Activated CD4-positive, alpha-beta T cell treated with anti-CD3 and anti-CD28 coated beads, Interleukin-2, amount 10 ng/mL, durations not matched to agents 24 days and 14 days (primary cell): ENCODE results near the gene VWA1. TPM values are rescaled to one million over a fixed set of nuclear protein-coding genes. Genes with fewer than 3 reads are reported as not detected.
A peak's percentile ranks its signal among the peaks of the same experiment; 100 is the strongest.
"Not testable (repeated sequence)": the region's sequence is repeated elsewhere in the genome, so short reads cannot be mapped to it uniquely, and the experiment has no call there.

Experiments used
- DNase-seq: peaks from one replicate; pipeline ENCODE4 v3.0.0; 2022
- H3K27ac Mint-ChIP-seq: one replicate; pipeline ENCODE4 v1.8.0; 2022; ENCODE audit warnings: mild to moderate bottlenecking, mixed read lengths
- H3K27me3 Mint-ChIP-seq: one replicate; pipeline ENCODE4 v1.8.0; 2022; ENCODE audit warnings: mixed read lengths
- H3K36me3 Mint-ChIP-seq: one replicate; pipeline ENCODE4 v1.8.0; 2022; ENCODE audit warnings: low read depth, mild to moderate bottlenecking, mixed read lengths
- H3K4me1 Mint-ChIP-seq: one replicate; pipeline ENCODE4 v1.8.0; 2021; ENCODE audit warnings: mixed read lengths
- H3K4me3 Mint-ChIP-seq: one replicate; pipeline ENCODE4 v1.8.0; 2022; ENCODE audit warnings: mild to moderate bottlenecking, moderate library complexity, mixed read lengths
- H3K9me3 Mint-ChIP-seq: one replicate; pipeline ENCODE4 v1.8.0; 2021; ENCODE audit warnings: mixed read lengths
- intact Hi-C: fragments of 100-400 bp; cut with micrococcal nuclease; formaldehyde crosslinking; loops from one replicate; pipeline ENCODE4 v1.15.1; 2023
- total RNA-seq: library from RNA; stranded (reverse); gene quantifications from 2 replicates; pipeline ENCODE4 v1.2.3, GENCODE V29; 2022

The VWA1 gene
- total RNA-seq, 1 donor from 2014 or later, result 4.9 TPM

DNA sequence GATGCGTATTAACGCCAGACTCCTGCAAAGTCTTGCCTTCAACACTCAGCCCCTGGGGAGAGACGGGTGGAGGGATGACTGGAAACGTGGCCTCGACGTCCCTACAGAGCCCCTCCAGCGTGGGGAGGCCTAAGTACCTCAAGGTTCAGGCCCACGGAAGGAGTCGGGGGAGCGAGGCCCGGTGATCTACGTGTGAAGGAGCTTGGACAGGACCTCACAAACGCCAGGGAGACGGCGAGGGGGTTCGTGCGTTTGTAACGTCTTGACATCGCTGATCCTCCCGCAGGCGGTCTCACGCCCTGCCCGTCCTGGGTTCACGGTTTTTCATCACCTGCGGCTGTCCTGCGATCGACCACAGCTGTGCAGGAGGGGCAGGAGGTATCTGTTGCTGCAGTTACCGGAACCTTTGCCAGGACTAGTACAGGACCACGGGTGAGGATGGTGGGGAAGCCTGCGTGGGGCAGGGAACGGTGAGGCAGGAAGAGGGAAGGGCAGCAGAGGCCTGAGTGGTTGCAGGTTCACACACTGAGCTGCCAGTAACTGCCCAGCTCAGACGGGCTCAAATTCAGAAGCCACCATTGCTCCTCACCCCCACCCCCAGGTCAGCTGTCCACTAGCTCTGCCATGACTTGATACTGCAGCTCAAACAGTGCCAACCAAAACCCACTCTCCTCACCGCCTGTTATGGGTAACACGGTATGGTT, 35.5 kb upstream of the VWA1 start:
- H3K4me1 Mint-ChIP-seq, result peaks cover 42% of the 10 kb centered on the region
- H3K27me3 Mint-ChIP-seq, result no peaks in the 10 kb centered on the region

DNA sequence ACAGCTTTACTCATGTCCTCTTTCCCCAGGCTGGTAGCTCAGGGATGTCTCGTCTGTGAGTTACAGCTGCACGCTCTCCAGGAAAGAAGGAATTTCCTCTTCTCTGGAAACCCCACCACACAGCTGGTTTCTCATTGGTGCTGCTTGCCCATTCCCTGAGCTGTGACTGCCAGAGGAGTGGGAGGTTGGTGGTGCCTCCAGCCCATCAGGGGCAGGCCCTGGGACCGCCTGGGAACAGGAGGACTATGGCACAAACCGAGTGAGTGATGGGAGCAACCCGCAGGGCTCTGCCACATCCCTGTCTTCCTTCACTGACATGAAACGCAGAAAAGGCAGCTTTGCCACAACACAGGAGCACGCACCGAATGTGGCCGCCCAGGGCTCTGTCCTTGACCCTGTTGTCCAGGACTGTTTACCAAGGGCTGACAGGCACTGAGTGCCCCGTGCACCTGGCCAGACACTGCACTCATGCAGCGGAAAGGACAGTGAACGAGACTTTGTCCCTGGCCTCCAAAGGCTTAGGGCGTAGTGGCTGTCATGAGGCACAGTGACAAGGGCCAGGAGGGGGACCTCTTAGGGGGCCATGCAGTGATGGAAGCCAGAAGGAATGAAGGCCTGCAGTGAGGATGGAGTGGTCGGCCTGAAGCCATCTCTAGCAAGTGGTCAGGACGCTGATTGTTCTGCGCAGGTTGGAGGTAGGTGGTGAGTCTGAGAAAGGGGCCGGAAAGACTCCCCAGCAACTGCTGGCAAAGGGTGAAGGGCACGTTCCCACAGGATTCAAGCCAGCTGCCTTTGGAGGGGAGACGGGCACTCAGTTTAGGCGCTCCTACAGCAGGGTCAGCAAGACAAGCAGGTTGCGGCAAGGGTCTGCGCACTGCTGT, 34.7 kb upstream of the VWA1 start:
- peak overlapping the region; percentile 90 for H3K27ac Mint-ChIP-seq
- peak overlapping the region; percentile 92 for H3K4me3 Mint-ChIP-seq
- no peak for DNase-seq
- H3K4me1 Mint-ChIP-seq, result peaks cover 41% of the 10 kb centered on the region
- peaks cover 69% of the 10 kb centered on the region for H3K36me3 Mint-ChIP-seq
- intact Hi-C loops, result no loop called here
- no peaks in the 10 kb centered on the region for H3K27me3 Mint-ChIP-seq
- H3K9me3 Mint-ChIP-seq, result no peaks in the 10 kb centered on the region

More for the DNA sequence above, 35.5 kb upstream of the VWA1 start:
- no peaks in the 10 kb centered on the region for H3K9me3 Mint-ChIP-seq
- peak overlapping the region; percentile 92 for H3K4me3 Mint-ChIP-seq
- peak overlapping the region; percentile 90 for H3K27ac Mint-ChIP-seq
- H3K36me3 Mint-ChIP-seq, result peaks cover 68% of the 10 kb centered on the region
- no peak for DNase-seq
- intact Hi-C loops, result loop anchor here (1.0 to 5.0 kb wide), 5 partner anchors 7 to 215 kb away; partner anchors contain the start of genes AURKAIP1, DVL1, MIB2 and MRPL20

DNA sequence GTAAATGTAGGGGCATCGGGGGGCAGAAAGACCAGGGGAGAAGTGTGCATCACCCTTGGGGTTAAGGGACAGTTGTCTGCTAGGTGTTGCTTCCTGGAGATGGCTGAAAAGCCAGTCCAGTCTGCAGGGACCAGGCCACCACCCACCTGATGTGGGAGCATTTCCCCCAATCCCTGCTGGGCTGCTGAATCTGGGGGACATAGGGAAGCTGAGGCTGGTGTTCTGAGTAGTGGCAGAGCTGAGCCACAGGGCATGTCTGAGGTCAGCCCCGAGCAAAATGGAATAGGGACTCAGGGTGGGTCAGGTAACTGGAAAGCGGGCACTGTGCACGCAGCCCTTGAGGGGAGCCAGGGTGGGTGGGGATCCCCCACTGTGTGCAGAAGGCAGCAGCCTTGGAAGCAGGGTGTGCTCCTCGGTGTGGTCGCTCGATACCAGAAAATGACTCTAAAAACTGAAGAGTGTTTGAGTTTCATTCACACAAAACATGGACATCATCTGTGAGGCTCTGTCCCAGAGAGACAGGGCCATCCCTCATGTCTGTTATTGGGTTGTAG, 34.0 kb upstream of the VWA1 start:
- intact Hi-C loops, result no loop called here
- no peaks in the 10 kb centered on the region for H3K27me3 Mint-ChIP-seq
- H3K4me1 Mint-ChIP-seq, result peaks cover 43% of the 10 kb centered on the region
- peaks cover 76% of the 10 kb centered on the region for H3K36me3 Mint-ChIP-seq
- H3K27ac Mint-ChIP-seq, result peak overlapping the region; percentile 66
- H3K9me3 Mint-ChIP-seq, result no peaks in the 10 kb centered on the region
- peak overlapping the region; percentile 92 for H3K4me3 Mint-ChIP-seq
- DNase-seq, result no peak

DNA sequence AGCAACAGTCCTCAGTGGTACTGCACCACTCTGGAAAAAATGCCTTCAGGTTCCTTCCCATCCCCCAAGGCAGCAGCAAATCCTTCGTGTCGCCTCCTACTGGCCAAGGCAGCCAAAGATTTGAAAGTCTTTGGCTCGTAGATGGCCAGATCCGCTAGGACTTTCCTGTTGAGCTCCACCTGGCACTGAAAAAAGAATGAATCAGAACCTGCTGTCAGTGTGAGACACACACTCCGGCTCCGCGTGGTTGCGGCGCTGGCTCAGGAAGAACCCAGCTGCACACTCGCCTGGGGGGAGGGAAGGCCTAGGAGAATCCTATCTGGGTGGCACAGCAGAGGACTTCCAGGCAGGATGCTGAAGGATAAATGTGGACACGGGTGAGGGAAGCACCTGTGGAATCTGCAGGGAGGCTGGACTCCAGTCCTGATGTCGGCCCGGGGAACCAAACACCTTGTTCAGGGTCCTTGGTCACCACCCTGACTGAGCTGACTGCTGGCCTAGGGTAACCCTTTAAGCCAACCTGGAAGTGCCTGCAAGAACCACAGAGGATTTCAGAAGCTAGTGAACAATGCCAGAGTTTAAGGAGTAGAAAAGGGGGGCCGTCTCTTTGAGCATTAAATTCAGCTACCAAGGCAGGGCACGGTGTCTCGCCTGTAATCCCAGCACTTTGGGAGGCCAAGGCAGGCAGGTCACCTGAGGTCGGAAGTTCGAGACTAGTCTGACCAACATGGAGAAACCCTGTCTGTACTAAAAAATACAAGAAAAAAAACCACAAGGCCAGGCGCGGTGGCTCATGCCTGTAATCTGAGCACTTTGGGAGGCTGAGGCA, 33.2 kb upstream of the VWA1 start:
- Mint-ChIP-seq H3K27ac (peak overlapping the region; percentile 66), H3K27me3 (no peaks in the 10 kb centered on the region), H3K4me3 (peak overlapping the region; percentile 92), H3K9me3 (no peaks in the 10 kb centered on the region), H3K36me3 (peaks cover 78% of the 10 kb centered on the region), H3K4me1 (peaks cover 43% of the 10 kb centered on the region)
- peak; percentile 81 for DNase-seq
- intact Hi-C loops, result no loop called here

DNA sequence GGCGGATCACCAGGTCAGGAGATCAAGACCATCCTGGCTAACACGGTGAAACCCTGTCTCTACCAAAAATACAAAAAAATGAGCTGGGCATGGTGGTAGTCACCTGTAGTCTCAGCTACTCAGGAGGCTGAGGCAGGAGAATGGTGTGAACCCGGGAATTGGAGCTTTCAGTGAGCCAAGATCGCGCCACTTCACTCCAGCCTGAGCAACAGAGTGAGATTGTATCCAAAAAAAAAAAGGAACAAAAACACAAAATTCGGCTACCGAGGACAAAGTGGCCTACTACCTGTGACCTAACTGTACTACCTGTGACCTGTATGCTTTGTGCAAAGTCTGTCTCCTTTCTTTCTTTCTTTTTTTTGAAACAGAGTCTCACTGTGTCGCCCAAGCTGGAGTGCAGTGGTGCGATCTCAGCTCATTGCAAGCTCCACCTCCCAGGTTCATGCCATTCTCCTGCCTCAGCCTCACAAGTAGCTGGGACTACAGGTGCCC, 32.5 kb upstream of the VWA1 start:
- DNase-seq, intact Hi-C loops, H3K9me3 Mint-ChIP-seq, H3K27me3 Mint-ChIP-seq, H3K4me3 Mint-ChIP-seq: not testable (repeated sequence)
- Mint-ChIP-seq H3K36me3 (peaks cover 74% of the 10 kb centered on the region), H3K27ac (peak overlapping the region; percentile 7), H3K4me1 (peaks cover 37% of the 10 kb centered on the region)

DNA sequence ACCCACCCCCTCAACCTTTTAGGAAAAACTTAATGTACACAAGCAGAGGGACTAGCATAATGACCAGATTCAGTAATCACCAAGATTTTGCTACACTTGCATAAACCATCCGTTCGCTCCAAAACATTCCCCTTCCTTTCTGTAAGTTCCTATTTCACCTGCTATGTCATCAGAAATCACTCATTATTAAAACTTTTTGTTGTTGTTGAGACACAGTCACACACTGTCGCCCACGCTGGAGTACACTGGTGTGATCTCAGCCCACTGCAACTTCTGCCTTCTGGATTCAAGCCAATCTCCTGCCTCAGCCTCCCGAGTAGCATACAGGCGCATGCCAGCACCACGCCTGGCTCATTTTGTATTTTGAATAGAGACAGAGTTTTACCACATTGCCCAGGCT, 31.8 kb upstream of the VWA1 start:
- intact Hi-C loops, result no loop called here
- Mint-ChIP-seq H3K9me3 (no peaks in the 10 kb centered on the region), H3K27ac (peak overlapping the region; percentile 7), H3K4me3 (peak overlapping the region; percentile 18), H3K36me3 (peaks cover 74% of the 10 kb centered on the region), H3K4me1 (peaks cover 38% of the 10 kb centered on the region), H3K27me3 (no peaks in the 10 kb centered on the region)
- DNase-seq, result no peak

DNA sequence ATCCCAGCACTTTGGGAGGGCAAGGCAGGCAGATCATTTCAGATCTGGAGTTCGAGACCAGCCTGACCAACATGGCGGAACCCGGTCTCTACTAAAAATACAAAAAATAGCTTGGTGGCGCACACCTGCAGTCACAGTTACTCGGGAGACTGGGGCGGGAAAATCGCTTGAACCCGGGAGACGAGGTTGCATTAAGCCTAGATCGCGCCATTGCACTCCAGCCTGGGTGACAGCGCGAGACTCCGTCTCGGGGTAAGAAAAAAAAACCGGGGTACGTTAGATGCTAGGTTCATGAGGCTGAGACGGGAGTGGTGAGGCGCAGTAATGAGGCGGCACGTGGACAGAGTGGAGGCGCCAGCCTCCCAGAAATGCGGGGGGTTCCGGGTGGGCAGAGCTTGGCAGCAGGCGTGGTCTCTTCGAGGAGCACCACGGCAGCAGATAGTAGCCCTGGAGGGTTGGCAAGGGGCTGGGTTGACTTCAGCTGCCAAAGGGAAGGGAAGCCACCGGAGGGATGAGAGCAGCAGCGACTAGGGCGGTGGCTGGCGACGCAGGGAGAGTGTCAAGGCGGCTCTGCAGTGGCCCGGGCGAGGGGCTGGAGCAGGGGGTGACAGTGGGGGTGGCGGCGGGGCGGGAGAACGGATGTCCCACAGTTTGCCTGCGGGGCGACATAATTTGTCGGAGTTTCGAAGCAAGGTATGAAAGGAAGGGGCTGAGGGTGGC, 29.2 kb upstream of the VWA1 start:
- no peaks in the 10 kb centered on the region for H3K27me3 Mint-ChIP-seq

DNA sequence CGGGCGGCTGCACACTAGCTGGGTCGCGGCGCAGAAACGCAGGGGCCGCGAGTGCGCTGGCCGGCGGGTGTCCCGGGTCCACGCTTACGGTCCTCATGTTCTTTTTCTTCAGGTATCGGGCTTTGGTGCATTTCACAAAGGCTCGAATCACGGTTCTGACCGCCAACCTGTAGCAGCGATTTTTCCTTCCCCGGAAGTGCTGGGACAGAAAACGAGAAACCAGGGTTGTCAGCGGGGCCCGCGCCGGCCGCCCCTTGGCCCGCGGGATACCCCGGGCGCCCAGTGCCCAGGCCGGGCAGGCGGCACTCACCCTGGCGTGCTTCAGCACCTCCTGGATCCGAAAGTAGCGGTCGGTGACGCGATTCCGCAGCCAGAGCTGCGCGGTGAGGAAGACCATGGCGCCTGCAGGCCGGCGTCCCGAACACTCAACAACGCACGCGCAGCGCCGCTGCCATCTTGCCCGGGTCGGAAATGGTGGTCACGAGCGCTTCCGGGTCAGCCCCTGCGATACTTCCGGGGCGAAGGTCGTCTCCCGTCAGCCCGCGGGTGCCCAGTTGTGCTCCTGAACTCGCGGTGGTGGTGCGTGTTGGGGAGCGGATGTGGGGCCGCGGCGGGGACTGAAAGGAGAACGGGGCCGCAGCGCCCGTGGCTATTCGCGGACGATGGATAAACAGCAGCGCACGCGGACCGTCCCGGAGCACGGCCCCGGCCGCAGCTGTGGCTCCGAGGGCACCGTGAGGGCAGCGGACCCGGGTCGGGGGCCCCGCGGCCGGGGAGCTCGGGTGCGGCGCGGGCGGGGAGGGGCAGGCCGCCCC, 28.5 kb upstream of the VWA1 start, which contains the start of gene MRPL20:
Gene MRPL20 (minus strand): TSS at position 473 of the 815 bp plus-strand sequence. CDS start 76 bp downstream, at position 397.
- Mint-ChIP-seq H3K27ac (peak within 1 kb of the TSS; percentile 95), H3K27me3 (no peaks in the 10 kb centered on the region), H3K36me3 (peaks cover 57% of the 10 kb centered on the region), H3K4me3 (peak within 1 kb of the TSS; percentile 96), H3K9me3 (no peaks in the 10 kb centered on the region), H3K4me1 (peaks cover 26% of the 10 kb centered on the region)
- intact Hi-C loops, result loop anchor here (1.0 to 5.0 kb wide), 5 partner anchors 8 to 105 kb away; partner anchors contain the start of genes ATAD3A, ATAD3B, AURKAIP1 and CCNL2
- DNase-seq, result peak; percentile 99

More for the DNA sequence above, 29.2 kb upstream of the VWA1 start:
- no peak for DNase-seq
- no peaks in the 10 kb centered on the region for H3K9me3 Mint-ChIP-seq
- H3K27ac Mint-ChIP-seq, result peak overlapping the region; percentile 95
- H3K4me1 Mint-ChIP-seq, result peaks cover 30% of the 10 kb centered on the region
- H3K36me3 Mint-ChIP-seq, result peaks cover 64% of the 10 kb centered on the region
- intact Hi-C loops, result loop anchor here (2.0 to 5.0 kb wide), 2 partner anchors 35 to 106 kb away; partner anchors contain the start of gene ATAD3A
- H3K4me3 Mint-ChIP-seq, result peak overlapping the region; percentile 96

DNA sequence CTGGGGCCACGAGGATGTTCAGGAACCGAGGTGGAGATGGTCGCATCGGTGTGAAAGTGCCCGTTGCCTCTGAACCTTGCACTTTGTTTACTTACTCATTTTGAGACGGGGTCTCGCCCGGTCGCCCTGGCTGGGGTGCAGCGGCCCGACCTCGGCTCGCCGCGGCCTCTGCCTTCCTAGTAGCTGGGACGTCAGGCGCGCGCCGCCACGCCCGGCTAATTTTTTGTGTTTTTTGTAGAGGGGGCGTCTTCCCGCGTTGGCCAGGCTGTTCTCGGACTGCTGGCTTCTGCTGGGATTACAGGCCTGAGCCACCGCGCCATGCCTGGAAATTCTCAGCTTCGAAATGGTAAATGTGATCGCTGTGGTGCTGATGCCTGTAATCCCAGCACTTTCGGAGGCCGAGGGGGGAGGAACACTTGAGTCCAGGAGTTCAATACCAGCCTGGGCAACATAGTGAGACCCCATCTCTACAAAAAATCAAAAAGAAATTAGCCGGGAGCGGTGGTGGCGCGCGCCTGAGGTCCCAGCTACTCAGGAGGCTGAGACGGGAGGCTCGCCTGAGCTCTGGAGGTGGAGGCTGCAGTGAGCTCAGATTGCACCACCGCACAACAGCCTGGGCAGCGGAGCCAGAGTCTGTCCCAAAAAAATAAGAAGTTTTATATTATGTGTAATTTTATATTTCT, 27.7 kb upstream of the VWA1 start:
- H3K36me3 Mint-ChIP-seq, result peaks cover 51% of the 10 kb centered on the region
- intact Hi-C loops, result loop anchor here (1.0 to 5.0 kb wide), 5 partner anchors 8 to 105 kb away; partner anchors contain the start of genes ATAD3A, ATAD3B, AURKAIP1 and CCNL2

DNA sequence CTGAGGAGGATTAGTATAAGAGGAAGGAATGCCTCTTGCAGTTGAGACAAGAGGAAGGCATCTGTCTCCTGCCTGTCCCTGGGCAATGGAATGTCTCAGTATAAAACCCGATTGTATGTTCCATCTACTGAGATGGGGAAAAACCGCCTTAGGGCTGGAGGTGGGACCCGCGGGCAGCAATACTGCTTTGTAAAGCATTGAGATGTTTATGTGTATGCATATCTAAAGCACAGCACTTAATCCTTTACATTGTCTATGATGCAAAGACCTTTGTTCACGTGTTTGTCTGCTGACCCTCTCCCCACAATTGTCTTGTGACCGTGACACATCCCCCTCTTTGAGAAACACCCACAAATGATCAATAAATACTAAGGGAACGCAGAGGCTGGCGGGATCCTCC, 25.3 kb upstream of the VWA1 start:
- H3K4me3 Mint-ChIP-seq, intact Hi-C loops, H3K27me3 Mint-ChIP-seq, H3K9me3 Mint-ChIP-seq, H3K27ac Mint-ChIP-seq, DNase-seq: not testable (repeated sequence)
- Mint-ChIP-seq H3K4me1 (peaks cover 13% of the 10 kb centered on the region), H3K36me3 (peaks cover 32% of the 10 kb centered on the region)

More for the DNA sequence above, 27.7 kb upstream of the VWA1 start:
- peak; percentile 77 for DNase-seq
- H3K27ac Mint-ChIP-seq, result peak overlapping the region; percentile 84
- no peaks in the 10 kb centered on the region for H3K9me3 Mint-ChIP-seq
- H3K4me3 Mint-ChIP-seq, result peak overlapping the region; percentile 96
- H3K4me1 Mint-ChIP-seq, result peaks cover 21% of the 10 kb centered on the region
- H3K27me3 Mint-ChIP-seq, result no peaks in the 10 kb centered on the region

DNA sequence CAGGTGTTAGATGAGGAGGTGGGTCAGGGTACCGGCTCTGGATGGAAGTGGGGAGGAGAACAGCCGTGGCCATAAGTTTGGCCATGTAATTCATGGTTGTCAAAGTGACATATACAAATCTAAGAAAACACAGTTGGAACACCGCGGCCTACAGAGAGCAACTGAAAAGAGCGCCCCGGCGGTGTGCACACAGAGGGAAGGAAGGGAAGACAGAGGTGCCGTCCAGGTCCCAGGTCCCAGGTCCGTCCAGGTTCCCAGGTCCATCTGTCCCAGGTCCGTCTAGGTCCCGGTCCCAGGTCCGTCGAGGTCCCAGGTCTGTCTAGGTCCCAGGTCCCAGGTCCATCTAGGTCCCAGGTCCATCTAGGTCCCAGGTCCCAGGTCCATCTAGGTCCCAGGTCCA, 23.9 kb upstream of the VWA1 start:
- H3K36me3 Mint-ChIP-seq, result peaks cover 18% of the 10 kb centered on the region
- intact Hi-C loops, result no loop called here
- no peak overlapping the region for H3K27ac Mint-ChIP-seq
- no peak for DNase-seq
- H3K27me3 Mint-ChIP-seq, result no peaks in the 10 kb centered on the region
- peaks cover 7% of the 10 kb centered on the region for H3K4me1 Mint-ChIP-seq
- H3K4me3 Mint-ChIP-seq, result no peak overlapping the region
- H3K9me3 Mint-ChIP-seq, result no peaks in the 10 kb centered on the region
